Esophagus muscularis mucosa (tissue), 4 donors: ENCODE data around the gene SEMA5B. TPM values are rescaled to one million over a fixed set of nuclear protein-coding genes. Genes with fewer than 3 reads are reported as not detected.

Source experiments
- DNase-seq: peaks from one replicate; pipeline ENCODE4 v3.0.0-alpha.2; 2017; ENCODE audit errors: extremely low spot score
- H3K27ac ChIP-seq, 4 donors: fragments of 200-600 bp; sonication (generic); replicated peaks in 1 of 4; 1 replicate in 3 of 4; 2 replicates in 1 of 4; pipeline ENCODE4 v1.5.1; 2016 to 2019; ENCODE audit warnings: mild to moderate bottlenecking in 1 of 4
- H3K27me3 ChIP-seq, 4 donors: fragments of 200-600 bp; sonication (generic); one replicate each; pipeline versions ENCODE4 v1.5.1 to v1.6.0; 2016 to 2019
- H3K36me3 ChIP-seq, 4 donors: fragments of 200-600 bp; sonication (generic); one replicate each; pipeline ENCODE4 v1.5.1; 2016 to 2019
- H3K4me1 ChIP-seq, 4 donors: fragments of 200-600 bp; sonication (generic); one replicate each; pipeline ENCODE4 v1.5.1; 2016 to 2019
- H3K4me3 ChIP-seq, 4 donors: fragments of 200-600 bp; sonication (generic); 1 replicate in 2 of 4; 2 replicates in 2 of 4; pipeline ENCODE4 v1.5.1; 2016 to 2019; ENCODE audit warnings: mild to moderate bottlenecking in 4 of 4, moderate library complexity in 1 of 4
- H3K9me3 ChIP-seq, 4 donors: fragments of 200-600 bp; sonication (generic); 1 replicate in 3 of 4; 2 replicates in 1 of 4; pipeline ENCODE4 v1.5.1; 2016 to 2019
- EP300 ChIP-seq: sonication (generic); formaldehyde crosslinking; IDR thresholded peaks from one replicate; pipeline ENCODE4 v1.6.1; 2017; ENCODE audit warnings: antibody characterized with exemption
- POLR2A ChIP-seq: fragments of 450-650 bp; IDR thresholded peaks from one replicate; pipeline ENCODE4 v1.6.1; 2017; ENCODE audit warnings: antibody characterized with exemption, moderate library complexity, mild to moderate bottlenecking, low read depth
- POLR2AphosphoS5 ChIP-seq, 2 donors: sonication (generic); formaldehyde crosslinking; IDR thresholded peaks; one replicate each; pipeline ENCODE4 v1.6.1; 2017; ENCODE audit warnings: antibody characterized with exemption in 2 of 2
- WGBS: methylation state at CpG from one replicate; pipeline ENCODE4 v1.1.5; 2018; 5-methylcytosine and 5-hydroxymethylcytosine counted together
- intact Hi-C: fragments of 100-400 bp; cut with DNase I; formaldehyde crosslinking; loops from one replicate; pipeline ENCODE4 v1.15.1; 2023
- total RNA-seq, 4 donors: library from RNA; depleted of rRNA; stranded (reverse); fragments of >200 nt; gene quantifications; one replicate each; pipeline versions ENCODE4 v1.1.0 to v1.2.1, GENCODE V29; 2016
- TF ChIP-seq, protein P1 (sequence below), 3 experiments: fragments of 200-600 bp in 2 of 3; fragments of 450-650 bp in 1 of 3; sonication (generic) in 2 of 3; IDR thresholded peaks; one replicate each; pipeline ENCODE4 v1.5.1; 2017 to 2019; ENCODE audit warnings: antibody characterized with exemption in 3 of 3, mild to moderate bottlenecking in 2 of 3, moderate library complexity in 1 of 3

Gene SEMA5B
- total RNA-seq, 4 donors from 2014 or later = under 0.01 to 1.6 (median 0.34) TPM

DNA sequence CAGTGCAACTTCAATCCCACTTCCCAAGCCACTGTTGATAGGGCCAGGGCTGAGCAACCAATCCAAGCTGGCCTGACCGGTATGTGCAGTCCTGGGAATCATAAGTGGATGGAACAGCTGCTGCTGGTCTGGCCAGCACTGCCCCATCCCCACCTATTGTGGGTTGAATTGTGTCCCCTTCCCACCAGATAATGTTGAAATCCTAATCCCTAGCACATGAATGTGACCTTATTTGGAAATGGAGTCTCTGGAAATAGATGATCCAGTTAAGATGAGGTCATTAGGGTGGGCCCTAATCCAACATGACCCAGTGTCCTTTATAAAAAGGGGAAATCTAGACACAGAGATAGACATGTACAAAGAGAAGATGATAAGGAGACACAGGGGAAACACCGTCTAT lies 25.5 kb upstream of the SEMA5B start:
- intact Hi-C loops = no loop called here
- Histone ChIP-seq H3K27me3 (no peaks in the 10 kb centered on the region), H3K36me3 (no peaks in the 10 kb centered on the region), H3K9me3 (no peaks in the 10 kb centered on the region), H3K27ac (no peak overlapping the region), H3K4me1 (peaks cover 0 to 9% (median 0%) of the 10 kb centered on the region in 4 donors), H3K4me3 (no peak overlapping the region)
- 69% methylated on average over 2 of the region's 2 CpGs for WGBS
- no peak for TF ChIP-seq EP300
- TF ChIP-seq POLR2AphosphoS5 (IDR thresholded peaks at IDR 0.05) = no peak
- TF ChIP-seq, protein P1, sequence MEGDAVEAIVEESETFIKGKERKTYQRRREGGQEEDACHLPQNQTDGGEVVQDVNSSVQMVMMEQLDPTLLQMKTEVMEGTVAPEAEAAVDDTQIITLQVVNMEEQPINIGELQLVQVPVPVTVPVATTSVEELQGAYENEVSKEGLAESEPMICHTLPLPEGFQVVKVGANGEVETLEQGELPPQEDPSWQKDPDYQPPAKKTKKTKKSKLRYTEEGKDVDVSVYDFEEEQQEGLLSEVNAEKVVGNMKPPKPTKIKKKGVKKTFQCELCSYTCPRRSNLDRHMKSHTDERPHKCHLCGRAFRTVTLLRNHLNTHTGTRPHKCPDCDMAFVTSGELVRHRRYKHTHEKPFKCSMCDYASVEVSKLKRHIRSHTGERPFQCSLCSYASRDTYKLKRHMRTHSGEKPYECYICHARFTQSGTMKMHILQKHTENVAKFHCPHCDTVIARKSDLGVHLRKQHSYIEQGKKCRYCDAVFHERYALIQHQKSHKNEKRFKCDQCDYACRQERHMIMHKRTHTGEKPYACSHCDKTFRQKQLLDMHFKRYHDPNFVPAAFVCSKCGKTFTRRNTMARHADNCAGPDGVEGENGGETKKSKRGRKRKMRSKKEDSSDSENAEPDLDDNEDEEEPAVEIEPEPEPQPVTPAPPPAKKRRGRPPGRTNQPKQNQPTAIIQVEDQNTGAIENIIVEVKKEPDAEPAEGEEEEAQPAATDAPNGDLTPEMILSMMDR (IDR thresholded peaks at IDR 0.05) = no peak
- DNase-seq = no peak

DNA sequence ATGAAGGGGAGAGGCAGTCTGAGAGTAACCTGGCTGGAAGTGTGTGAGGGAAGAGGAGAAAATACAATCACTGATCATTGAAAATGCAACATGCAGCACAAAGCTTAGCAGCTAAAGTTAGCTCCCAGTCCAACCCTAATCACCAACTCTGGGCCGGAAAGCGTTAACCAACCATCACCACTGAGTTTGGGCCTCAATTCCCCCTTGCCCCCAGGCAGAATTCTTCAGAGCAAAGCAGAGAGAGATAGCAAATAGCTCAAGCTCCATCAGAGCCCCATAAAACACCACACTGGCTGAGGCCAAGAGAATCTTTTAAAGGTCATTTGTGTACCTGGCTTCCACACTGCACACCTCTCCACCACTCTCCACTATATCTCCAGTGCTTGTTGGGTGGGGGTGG lies 23.1 kb upstream of the SEMA5B start:
- H3K4me1 ChIP-seq = peaks cover 0 to 9% (median 0%) of the 10 kb centered on the region in 4 donors
- H3K9me3 ChIP-seq = no peaks in the 10 kb centered on the region
- WGBS = 88% methylated on average over 2 of the region's 2 CpGs
- no peaks in the 10 kb centered on the region for H3K36me3 ChIP-seq
- TF ChIP-seq POLR2AphosphoS5 (IDR thresholded peaks at IDR 0.05) (no peak), EP300 (no peak), POLR2A (no peak)
- TF ChIP-seq, protein P1 (IDR thresholded peaks at IDR 0.05) = no peak
- H3K27ac ChIP-seq = no peak overlapping the region
- intact Hi-C loops = no loop called here
- no peak for DNase-seq
- no peaks in the 10 kb centered on the region for H3K27me3 ChIP-seq
- no peak overlapping the region for H3K4me3 ChIP-seq

- TF ChIP-seq, protein P1 (IDR thresholded peaks at IDR 0.05) = no peak
- no peak for TF ChIP-seq POLR2A
- no peak for TF ChIP-seq POLR2AphosphoS5 (IDR thresholded peaks at IDR 0.05)
- peaks cover 0 to 9% (median 0%) of the 10 kb centered on the region in 4 donors for H3K4me1 ChIP-seq
- no peaks in the 10 kb centered on the region for H3K36me3 ChIP-seq
- whole genome bisulfite sequencing = 87% methylated on average over 13 of the region's 13 CpGs
- no peak overlapping the region for H3K27ac ChIP-seq
- no peaks in the 10 kb centered on the region for H3K27me3 ChIP-seq
- intact Hi-C loops = no loop called here
- no peak overlapping the region for H3K4me3 ChIP-seq
- DNase-seq = no peak
- H3K9me3 ChIP-seq = no peaks in the 10 kb centered on the region
Measured at GRCh38 chr3:123048480-123049237, 21.1 kb upstream of the SEMA5B start.

DNA sequence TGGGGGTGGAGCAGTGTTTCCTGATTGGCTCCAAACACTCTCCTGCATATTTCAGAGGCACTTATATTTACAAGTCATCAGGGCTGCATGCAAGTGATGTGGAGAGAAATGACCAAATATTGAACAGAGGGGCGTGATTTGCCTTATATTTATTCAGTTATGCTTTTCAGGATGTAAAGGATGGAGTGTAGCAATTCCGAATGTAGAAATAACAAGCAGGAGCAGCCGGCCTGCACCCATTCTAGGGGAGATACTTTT lies 19.4 kb upstream of the SEMA5B start:
- Histone ChIP-seq H3K4me3 (no peak overlapping the region), H3K9me3 (no peaks in the 10 kb centered on the region), H3K27ac (no peak overlapping the region), H3K36me3 (no peaks in the 10 kb centered on the region), H3K27me3 (no peaks in the 10 kb centered on the region), H3K4me1 (no peaks in the 10 kb centered on the region)
- TF ChIP-seq POLR2A (no peak), EP300 (no peak), POLR2AphosphoS5 (IDR thresholded peaks at IDR 0.05) (no peak)
- TF ChIP-seq, protein P1 (IDR thresholded peaks at IDR 0.05) = no peak
- intact Hi-C loops = no loop called here
- DNase-seq = no peak
- WGBS = 87% methylated on average over 3 of the region's 3 CpGs
